Measurements from ENCODE around the gene ARFRP1.

The ARFRP1 gene

DNA sequence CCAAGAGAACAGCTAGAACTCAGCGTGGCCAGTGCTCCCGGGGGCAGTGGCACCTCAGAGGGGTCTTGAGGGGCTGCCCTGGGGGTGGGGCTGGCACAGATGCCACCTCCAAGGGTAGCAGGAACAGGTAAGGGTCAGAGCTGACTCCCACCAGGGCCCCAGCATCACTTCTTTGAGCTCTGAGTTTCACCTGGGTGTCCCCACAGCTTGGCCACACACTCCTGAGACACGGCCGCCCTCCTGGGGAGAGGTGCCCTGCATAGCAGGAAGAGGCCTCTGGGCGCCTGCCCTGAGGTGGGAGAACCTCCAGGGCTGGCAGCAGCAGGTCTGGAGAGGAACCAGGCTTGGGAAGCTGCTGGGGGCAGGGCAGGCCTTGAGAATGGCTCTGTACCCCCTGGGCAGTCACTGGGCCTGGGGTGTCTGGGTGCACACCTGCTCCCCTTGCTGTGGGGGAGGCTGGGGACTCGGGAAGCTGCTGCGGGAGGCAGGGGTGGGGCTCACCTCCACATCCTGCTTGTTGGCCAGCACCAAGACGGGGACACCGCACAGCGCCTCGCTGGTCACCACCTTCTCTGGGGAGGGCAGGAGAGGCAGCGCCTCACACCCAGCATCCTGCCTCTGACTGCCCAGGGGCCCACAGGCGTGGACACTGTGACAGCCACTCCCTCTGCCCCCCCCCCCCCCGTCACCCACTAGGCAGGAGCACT is 6.3 kb downstream of the ARFRP1 start:
- TF ChIP-seq CTCF (IDR thresholded peaks at IDR 0.05; ENCODE audit: low read depth, low read length): no peak
- in situ Hi-C loops (cut with HindIII; ENCODE audit: low sequenced_read_pairs): no loop called here
- no peak for DNase-seq (ENCODE audit: low read depth, low spot score)
- H3K4me3 ChIP-seq (ENCODE audit: low read depth, low read length): no peak overlapping the region

DNA sequence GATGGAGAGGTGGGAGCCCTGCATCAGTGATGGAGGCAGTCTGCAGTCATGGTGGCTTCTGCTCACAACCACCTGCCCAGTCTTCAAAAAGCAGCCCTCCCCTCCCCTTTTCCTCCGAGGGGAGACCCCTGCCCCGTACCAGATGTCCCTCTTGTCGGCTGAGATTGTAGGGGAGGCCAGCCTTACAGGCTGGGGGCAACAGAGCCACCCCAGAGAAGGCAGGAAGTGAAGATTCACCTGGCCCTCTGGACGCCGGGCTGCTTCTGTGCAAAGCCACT is 6.8 kb downstream of the ARFRP1 start:
- in situ Hi-C loops (cut with HindIII; ENCODE audit: low sequenced_read_pairs): no loop called here
- H3K4me3 ChIP-seq (ENCODE audit: low read depth, low read length): no peak overlapping the region
- DNase-seq (ENCODE audit: low read depth, low spot score): no peak
- no peak for TF ChIP-seq CTCF (IDR thresholded peaks at IDR 0.05; ENCODE audit: low read depth, low read length)

- in situ Hi-C loops (cut with HindIII; ENCODE audit: low sequenced_read_pairs): no loop called here
- no peak for DNase-seq (ENCODE audit: low read depth, low spot score)
- TF ChIP-seq CTCF (IDR thresholded peaks at IDR 0.05; ENCODE audit: low read depth, low read length): no peak
- H3K4me3 ChIP-seq (ENCODE audit: low read depth, low read length): no peak overlapping the region
These were observed 7.4 kb downstream of the ARFRP1 start for GRCh38 chr20:63700199-63701050.

DNA sequence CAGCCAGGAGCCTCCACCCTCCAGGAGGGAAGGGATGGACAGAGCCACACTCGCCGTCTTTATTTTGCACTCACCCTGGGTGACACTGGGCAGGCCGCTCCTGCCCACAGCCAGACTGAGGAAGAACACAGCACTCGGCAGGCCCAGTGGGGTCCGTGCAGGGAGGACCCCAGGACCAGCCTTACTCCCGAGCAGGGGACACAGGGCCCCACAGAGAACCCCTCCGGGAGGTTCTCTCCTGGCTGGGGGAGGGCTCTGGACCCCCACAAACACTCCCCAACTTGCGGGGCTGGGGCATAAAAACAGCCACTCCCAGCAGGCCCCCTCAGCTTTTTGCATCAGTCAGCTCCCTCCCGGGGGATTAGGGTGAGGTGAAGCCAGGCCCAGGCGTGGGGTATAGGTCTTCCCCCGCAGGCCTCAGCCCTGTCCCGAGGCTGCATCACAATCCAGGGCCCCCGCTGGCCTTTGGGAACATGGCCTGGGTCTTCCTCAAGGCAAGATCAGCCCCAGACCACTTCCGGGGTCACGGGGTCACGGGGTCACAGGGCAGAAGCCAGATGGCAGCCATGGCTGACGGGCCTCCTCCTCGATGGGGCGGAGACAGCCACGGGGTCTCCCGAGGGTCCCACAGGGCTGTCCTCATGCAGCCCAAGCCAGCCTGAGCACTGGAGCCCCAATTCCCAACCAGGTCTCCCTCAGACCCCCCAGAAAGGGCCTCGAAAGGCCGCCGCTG is 8.1 kb downstream of the ARFRP1 start:
- DNase-seq (ENCODE audit: low read depth, low spot score): no peak
- TF ChIP-seq CTCF (IDR thresholded peaks at IDR 0.05; ENCODE audit: low read depth, low read length): no peak
- no peak overlapping the region for H3K4me3 ChIP-seq (ENCODE audit: low read depth, low read length)
- in situ Hi-C loops (cut with HindIII; ENCODE audit: low sequenced_read_pairs): no loop called here

DNA sequence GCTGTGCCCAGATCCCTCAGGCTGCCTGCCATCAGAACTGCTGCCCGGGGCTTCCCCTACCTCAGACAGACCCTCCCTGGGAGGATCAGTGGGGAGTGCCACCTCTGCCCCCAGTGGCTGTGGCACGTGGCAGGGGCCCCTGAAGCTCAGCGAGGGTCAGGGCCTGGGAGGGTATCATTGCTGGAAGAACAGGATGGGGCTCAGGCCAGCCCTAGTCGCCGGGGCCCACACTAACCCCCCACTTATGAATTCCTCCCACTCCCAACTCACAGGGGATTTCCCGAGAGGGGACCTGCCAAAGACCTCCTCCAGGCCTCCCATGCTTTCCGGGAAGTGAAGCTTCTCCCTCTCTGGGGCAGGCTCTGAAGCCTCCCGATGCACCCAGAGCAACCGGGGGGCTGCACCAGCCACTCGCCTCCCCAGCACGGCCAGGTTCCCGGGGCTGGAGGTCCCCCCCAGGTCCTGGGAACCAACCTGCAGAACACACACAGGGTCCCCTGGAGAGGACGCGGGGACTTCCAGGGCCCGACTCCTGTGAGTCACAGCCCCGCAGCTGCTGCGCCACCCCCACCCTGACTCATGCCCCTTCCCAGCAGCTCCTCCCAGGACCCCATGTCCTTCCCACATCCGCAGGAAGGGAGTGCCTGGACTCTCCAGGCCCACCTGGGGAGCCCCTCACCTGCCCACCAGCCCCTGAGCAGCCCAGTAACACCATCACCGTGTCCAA is 8.9 kb downstream of the ARFRP1 start:
- in situ Hi-C loops (cut with HindIII; ENCODE audit: low sequenced_read_pairs): no loop called here
- H3K4me3 ChIP-seq (ENCODE audit: low read depth, low read length): no peak overlapping the region
- no peak for TF ChIP-seq CTCF (IDR thresholded peaks at IDR 0.05; ENCODE audit: low read depth, low read length)
- DNase-seq (ENCODE audit: low read depth, low spot score): peak; percentile 93

DNA sequence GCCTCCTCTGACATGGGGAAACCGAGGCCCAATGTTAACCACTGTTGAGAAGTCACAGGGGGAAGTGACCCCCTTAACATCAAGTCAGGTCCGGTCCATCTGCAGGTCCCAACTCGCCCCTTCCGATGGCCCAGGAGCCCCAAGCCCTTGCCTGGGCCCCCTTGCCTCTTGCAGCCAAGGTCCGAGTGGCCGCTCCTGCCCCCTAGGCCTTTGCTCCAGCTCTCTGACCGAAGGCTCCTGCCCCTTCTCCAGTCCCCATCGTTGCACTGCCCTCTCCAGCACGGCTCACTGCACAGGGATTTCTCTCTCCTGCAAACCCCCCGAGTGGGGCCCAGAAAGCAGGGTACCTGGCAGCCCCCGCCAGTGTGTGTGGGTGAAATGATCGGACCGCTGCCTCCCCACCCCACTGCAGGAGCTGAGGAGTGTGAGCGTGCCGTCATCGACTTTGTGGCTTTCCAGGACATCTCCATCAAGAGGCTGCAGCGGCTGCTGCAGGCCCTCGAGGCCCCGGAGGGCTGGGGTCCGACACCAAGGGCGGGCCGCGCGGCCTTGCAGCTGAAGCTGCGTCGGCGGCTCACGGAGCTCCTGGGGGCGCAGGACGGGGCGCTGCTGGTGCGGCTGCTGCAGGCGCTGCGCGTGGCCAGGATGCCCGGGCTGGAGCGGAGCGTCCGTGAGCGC is 9.8 kb downstream of the ARFRP1 start:
- no peak for DNase-seq (ENCODE audit: low read depth, low spot score)
- peak overlapping the region; percentile 53 for H3K4me3 ChIP-seq (ENCODE audit: low read depth, low read length)
- in situ Hi-C loops (cut with HindIII; ENCODE audit: low sequenced_read_pairs): no loop called here
- TF ChIP-seq CTCF (IDR thresholded peaks at IDR 0.05; ENCODE audit: low read depth, low read length): no peak

All from astrocyte of the spinal cord (primary cell).